ENCODE results near the gene FRYL. TPM values are rescaled to one million over a fixed set of nuclear protein-coding genes. Genes with fewer than 3 reads are reported as not detected.

FRYL gene
- total RNA-seq, 1 experiment from 2014 or later, result 43.1 TPM

DNA sequence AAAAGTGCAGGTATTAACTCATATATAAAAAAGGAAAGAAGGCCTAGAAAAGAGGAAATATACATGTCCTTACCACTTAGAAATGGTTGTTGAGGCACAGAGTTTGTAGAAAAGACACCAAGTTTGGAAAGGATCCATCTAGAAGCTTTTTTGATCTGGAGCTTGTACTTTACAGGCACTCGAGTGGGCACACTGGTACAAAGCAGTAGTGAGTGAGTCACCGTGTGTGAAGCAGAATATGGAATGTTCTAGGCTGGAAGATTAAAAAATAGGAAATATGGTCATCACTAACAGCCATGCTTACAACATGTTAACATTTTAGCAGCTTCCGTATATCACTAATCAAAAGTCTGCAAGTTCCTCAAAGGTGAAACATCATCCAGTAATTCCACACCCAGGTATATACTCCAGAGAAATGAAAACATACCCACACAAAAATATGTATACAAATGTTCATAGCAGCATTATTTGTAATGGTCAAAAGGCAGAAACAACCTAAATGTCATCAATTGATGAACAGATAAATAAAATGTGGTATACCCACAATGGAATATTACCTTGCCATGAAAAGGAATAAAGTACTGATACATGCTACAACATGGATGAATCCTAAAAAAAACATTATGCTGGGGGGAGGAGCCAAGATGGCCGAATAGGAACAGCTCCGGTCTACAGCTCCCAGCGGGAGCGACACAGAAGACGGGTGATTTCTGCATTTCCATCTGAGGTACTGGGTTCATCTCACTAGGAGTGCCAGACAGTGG lies 69.5 kb downstream of the FRYL start:
- TF ChIP-seq, protein P1, sequence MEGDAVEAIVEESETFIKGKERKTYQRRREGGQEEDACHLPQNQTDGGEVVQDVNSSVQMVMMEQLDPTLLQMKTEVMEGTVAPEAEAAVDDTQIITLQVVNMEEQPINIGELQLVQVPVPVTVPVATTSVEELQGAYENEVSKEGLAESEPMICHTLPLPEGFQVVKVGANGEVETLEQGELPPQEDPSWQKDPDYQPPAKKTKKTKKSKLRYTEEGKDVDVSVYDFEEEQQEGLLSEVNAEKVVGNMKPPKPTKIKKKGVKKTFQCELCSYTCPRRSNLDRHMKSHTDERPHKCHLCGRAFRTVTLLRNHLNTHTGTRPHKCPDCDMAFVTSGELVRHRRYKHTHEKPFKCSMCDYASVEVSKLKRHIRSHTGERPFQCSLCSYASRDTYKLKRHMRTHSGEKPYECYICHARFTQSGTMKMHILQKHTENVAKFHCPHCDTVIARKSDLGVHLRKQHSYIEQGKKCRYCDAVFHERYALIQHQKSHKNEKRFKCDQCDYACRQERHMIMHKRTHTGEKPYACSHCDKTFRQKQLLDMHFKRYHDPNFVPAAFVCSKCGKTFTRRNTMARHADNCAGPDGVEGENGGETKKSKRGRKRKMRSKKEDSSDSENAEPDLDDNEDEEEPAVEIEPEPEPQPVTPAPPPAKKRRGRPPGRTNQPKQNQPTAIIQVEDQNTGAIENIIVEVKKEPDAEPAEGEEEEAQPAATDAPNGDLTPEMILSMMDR (conservative IDR thresholded peaks at IDR 0.05; ENCODE audit: low read depth, low read length), result no peak
- no peak for TF ChIP-seq EZH2 (IDR thresholded peaks at IDR 0.05; ENCODE audit: borderline replicate concordance, low read depth, low read length, poor library complexity, severe bottlenecking)
- Histone ChIP-seq H3K9me3 (ENCODE audit: low read depth, low read length, poor library complexity, severe bottlenecking) (no peaks in the 10 kb centered on the region), H3K27ac (ENCODE audit: low read depth, low read length, poor library complexity, severe bottlenecking) (no peak overlapping the region), H3K4me1 (ENCODE audit: insufficient read depth, low read length, poor library complexity, severe bottlenecking) (no peaks in the 10 kb centered on the region), H3K4me3 (ENCODE audit: low read depth, low read length, poor library complexity, severe bottlenecking) (no peak overlapping the region), H3K27me3 (replicated peaks; ENCODE audit: insufficient read depth, low read depth, low read length, poor library complexity) (no peaks in the 10 kb centered on the region), H3K36me3 (ENCODE audit: insufficient read depth, low read length, poor library complexity, severe bottlenecking) (peaks cover 2% of the 10 kb centered on the region)
- intact Hi-C loops (cut with micrococcal nuclease; ENCODE audit: unreplicated experiment), result no loop called here
- POLR2A ChIA-PET (ENCODE audit: low non-redundant PET), result no interaction called here
- CTCF ChIA-PET, result no interaction called here
- no TSS peak for BruUV-seq (replicated peaks)
- no peak for DNase-seq (ENCODE audit: low spot score)

DNA sequence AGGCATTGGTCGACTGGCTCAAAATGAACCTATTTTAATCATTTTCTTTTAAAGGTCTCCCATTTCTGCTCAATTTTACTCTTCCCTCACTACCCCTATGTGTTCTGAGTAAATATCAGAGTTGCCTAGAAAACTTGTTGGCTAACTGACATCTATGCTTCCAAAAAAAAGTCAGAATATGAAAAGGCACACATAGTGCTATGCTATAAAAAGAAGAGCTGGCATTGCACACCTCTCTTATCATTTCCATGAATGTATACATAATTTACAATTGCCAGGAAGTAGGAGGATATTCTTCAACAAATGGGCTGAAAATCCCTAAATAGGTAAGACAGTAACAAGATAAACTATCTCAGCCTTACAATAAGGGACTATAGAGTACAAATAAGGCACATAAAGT lies 70.2 kb downstream of the FRYL start:
- Histone ChIP-seq H3K4me3 (ENCODE audit: low read depth, low read length, poor library complexity, severe bottlenecking) (no peak overlapping the region), H3K9me3 (ENCODE audit: low read depth, low read length, poor library complexity, severe bottlenecking) (no peaks in the 10 kb centered on the region), H3K4me1 (ENCODE audit: insufficient read depth, low read length, poor library complexity, severe bottlenecking) (no peaks in the 10 kb centered on the region), H3K27me3 (replicated peaks; ENCODE audit: insufficient read depth, low read depth, low read length, poor library complexity) (no peaks in the 10 kb centered on the region), H3K36me3 (ENCODE audit: insufficient read depth, low read length, poor library complexity, severe bottlenecking) (peaks cover 2% of the 10 kb centered on the region), H3K27ac (ENCODE audit: low read depth, low read length, poor library complexity, severe bottlenecking) (no peak overlapping the region)
- BruUV-seq (replicated peaks), result no TSS peak
- intact Hi-C loops (cut with micrococcal nuclease; ENCODE audit: unreplicated experiment), result no loop called here
- no peak for DNase-seq (ENCODE audit: low spot score)
- TF ChIP-seq, protein P1 (conservative IDR thresholded peaks at IDR 0.05; ENCODE audit: low read depth, low read length), result no peak
- no peak for TF ChIP-seq EZH2 (IDR thresholded peaks at IDR 0.05; ENCODE audit: borderline replicate concordance, low read depth, low read length, poor library complexity, severe bottlenecking)
- ChIA-PET CTCF (no interaction called here), POLR2A (ENCODE audit: low non-redundant PET) (no interaction called here)

DNA sequence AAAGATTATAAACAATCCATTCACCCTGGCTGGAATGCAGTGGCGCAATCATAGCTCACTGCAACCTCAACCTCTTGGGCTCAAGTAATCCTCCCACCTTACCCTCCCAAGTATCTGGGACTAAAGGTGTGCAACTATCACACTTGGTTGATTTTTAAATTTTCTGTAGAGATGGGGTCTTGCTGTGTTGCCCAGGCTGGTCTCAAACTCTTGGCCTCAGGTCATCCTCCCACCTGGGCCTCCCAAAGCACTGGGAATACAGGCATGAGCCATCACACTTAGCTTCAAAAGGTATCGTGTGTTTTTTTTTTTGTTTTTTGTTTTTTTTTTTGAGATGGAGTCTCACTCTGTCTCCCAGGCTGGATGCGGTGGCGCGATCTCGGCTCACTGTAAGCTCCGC lies 71.5 kb downstream of the FRYL start:
- no peak for TF ChIP-seq EZH2 (IDR thresholded peaks at IDR 0.05; ENCODE audit: borderline replicate concordance, low read depth, low read length, poor library complexity, severe bottlenecking)
- TF ChIP-seq, protein P1 (conservative IDR thresholded peaks at IDR 0.05; ENCODE audit: low read depth, low read length), result no peak
- H3K4me3 ChIP-seq (ENCODE audit: low read depth, low read length, poor library complexity, severe bottlenecking), result no peak overlapping the region
- no peak for DNase-seq (ENCODE audit: low spot score)
- H3K27me3 ChIP-seq (replicated peaks; ENCODE audit: insufficient read depth, low read depth, low read length, poor library complexity), result no peaks in the 10 kb centered on the region
- no peaks in the 10 kb centered on the region for H3K9me3 ChIP-seq (ENCODE audit: low read depth, low read length, poor library complexity, severe bottlenecking)
- intact Hi-C loops (cut with micrococcal nuclease; ENCODE audit: unreplicated experiment), result no loop called here
- BruUV-seq (replicated peaks), result no TSS peak
- H3K36me3 ChIP-seq (ENCODE audit: insufficient read depth, low read length, poor library complexity, severe bottlenecking), result peaks cover 2% of the 10 kb centered on the region
- no peak overlapping the region for H3K27ac ChIP-seq (ENCODE audit: low read depth, low read length, poor library complexity, severe bottlenecking)
- H3K4me1 ChIP-seq (ENCODE audit: insufficient read depth, low read length, poor library complexity, severe bottlenecking), result no peaks in the 10 kb centered on the region
- POLR2A ChIA-PET (ENCODE audit: low non-redundant PET), result no interaction called here
- CTCF ChIA-PET, result no interaction called here

Measured in A673 (cell line).